Measurements from ENCODE around the gene ACSM2A.
"Not testable (repeated sequence)": the region's sequence is repeated elsewhere in the genome, so short reads cannot be mapped to it uniquely, and the experiment has no call there.

- not testable (repeated sequence) for TF ChIP-seq POLR2A (IDR thresholded peaks at IDR 0.05; ENCODE audit: low read length); GATA1 (IDR thresholded peaks at IDR 0.05; ENCODE audit: low read depth, low read length)
Measured at GRCh38 chr16:20477188-20477744, 25.9 kb downstream of the ACSM2A start.
